ENCODE data around the gene ANO9. TPM values are rescaled to one million over a fixed set of nuclear protein-coding genes. Genes with fewer than 3 reads are reported as not detected.

The ANO9 gene
- polyA plus RNA-seq, 5 donors: 4.5 to 9.0 (median 6.8) TPM

DNA sequence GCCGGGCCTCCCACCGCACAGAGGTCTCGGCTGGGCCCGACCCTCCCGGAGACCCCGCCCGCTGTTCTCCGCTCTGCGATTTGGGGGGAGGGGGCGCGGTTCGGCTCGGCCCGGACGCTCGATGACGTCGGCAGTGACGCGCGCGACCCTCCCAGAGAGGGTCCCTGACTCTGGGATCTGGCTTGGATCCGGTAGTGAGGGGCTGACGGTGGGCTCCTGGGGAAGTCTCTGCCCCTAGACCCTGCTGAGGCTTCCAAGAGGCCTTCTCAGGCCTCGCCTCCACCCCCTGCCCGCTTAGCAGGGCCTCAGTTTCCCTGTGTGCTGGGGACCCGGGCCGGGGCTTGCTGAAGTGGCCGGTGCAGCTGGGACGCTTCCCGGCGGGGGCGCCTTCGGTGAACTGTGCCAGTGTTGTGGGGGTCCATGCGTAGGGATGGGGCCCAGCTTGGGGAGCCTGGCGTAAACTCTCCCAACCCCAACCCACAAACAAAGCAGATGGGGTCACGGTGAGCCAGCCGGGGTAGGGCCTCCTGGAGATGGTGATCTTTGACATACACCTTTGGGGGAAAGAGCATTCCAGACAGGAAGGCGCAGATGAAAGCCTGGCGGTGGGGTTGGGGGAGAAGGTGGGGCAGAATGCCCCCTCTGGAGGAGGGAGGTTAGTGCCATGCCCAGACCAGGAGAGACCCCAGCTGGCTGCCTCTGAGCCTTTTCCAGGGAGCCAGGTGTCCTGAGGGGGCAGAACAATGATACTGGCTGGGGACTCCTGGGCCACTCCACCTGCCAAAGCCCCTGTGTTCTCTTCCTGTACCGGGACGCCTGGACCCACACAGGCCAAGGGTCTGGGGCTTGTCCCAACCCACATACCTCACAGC is 71.5 kb downstream of the ANO9 start:
- DNase-seq: peak in 1 of 2 donors; percentile 25

DNA sequence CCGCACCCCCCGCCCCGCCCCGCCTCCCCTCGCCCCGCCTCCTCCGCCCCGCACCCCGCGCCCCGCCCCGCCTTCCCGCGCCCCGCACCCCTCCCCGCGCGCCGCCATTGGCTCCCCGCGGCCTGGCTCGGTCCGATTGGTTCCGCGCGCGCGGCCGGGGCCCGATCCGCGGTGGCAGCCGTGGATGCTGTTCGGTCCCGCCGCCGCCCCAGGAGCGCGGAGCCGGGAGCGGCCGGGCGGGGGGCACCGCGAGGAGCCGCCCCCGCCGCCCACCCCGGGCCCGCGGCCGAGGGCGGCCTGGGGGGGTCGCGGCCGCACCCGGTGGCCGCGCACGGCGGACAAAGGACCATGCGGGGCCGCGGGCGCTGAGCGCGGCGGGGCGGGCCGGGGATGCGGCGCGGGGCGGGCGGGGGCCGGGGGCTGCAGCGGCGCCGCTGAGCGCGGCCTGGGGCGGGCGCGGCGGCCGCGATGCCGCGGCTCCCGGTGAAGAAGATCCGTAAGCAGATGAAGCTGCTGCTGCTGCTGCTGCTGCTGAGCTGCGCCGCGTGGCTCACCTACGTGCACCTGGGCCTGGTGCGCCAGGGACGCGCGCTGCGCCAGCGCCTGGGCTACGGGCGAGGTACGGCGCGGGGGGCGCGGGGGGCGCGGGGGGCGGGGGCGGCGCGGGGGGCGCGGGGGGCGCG is 72.3 kb downstream of the ANO9 start, which contains the start of gene B4GALNT4:
Gene B4GALNT4, plus strand, starts transcription at position 164 of the 683 bp plus-strand sequence. Its CDS starts 305 bp downstream, at position 469.
- no peak for DNase-seq

DNA sequence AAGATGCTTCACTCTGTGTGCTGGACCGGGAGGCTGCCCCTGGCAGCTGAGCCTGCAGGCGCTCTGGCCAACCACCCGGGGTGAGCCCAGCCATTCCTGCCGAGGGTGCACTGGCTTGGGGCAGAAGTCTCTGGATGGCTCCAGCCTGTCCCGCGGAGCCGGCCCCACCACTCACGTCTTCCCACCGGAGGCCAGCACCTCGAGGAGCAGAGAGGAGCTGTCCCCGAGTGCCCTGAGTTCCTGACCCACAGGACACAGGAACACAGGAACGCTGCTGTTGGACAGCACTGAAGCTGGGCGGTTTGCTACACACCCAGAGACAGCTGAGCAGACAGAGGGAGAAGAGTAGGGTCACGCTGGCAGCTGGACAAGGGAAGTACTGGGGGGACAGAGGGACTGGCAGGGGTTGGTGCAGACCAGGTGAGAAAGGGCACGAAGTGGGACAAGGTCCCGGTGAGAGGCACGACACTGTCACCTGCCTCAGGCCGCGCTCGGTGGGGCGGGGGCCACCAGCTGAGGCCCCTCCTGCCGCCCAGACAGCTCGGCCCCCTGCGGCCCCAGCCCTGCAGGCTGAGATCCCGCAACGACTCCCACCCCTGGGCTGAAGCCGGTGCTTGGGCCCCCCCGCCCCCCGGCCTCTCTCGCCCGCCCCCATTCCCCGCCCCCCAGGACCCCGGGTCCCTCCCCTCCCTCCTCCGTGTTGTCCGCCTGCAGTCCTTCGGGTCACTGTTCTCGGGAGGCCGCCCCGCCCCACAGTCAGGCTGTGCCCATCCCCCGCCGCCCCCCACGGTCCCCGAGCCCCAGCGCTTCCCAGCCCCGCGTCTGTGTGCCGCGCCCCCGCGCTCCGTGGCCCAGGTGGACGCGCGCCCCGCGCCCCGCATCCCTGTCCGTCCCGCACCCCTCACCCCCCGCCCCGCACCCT is 73.1 kb downstream of the ANO9 start:
- peak in 1 of 2 donors; percentile 27 for DNase-seq

DNA sequence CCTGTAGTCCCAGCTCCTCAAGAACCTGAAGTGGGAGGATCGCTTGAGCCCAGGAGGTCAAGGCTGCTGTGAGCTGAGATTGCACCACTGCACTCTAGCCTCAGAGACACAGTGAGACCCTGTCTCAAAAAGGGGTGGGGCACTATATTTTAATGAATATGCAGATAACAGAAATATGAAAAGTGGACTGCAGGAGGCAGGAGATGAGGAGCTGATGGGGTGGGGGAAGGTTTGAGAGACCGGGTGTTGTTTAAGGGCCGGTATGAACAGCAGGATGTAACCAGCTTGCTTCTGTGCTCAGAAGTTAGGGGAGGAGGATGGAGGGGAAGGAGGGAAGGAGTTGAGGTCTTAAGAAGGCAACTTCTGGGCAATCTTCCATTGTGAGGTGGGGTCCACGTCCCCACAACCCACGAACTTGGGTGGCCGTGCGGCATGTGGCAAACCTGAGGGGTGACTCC is 73.8 kb downstream of the ANO9 start:
- no peak for DNase-seq

Other genes starting within 250 kb of the ANO9 start
- gene SCGB1C1, start 248.9 kb downstream of the ANO9 start, polyA plus RNA-seq (ENCODE audit: insufficient read depth in 1 of 5, insufficient read length in 5 of 5, low replicate concordance in 1 of 5): not detected
- 10 to 100 TPM; 32.2 to 54.4 (median 45.5) TPM for gene BET1L, start 234.6 kb downstream of the ANO9 start, polyA plus RNA-seq (ENCODE audit: insufficient read depth in 1 of 5, insufficient read length in 5 of 5, low replicate concordance in 1 of 5)
- gene RIC8A, start 234.3 kb downstream of the ANO9 start, polyA plus RNA-seq (ENCODE audit: insufficient read depth in 1 of 5, insufficient read length in 5 of 5, low replicate concordance in 1 of 5): 10 to 100 TPM; 60.3 to 94.1 (median 71.1) TPM
- 10 to 100 TPM; 24.6 to 35.2 (median 31.2) TPM for gene SIRT3, start 205.7 kb downstream of the ANO9 start, polyA plus RNA-seq (ENCODE audit: insufficient read depth in 1 of 5, insufficient read length in 5 of 5, low replicate concordance in 1 of 5)
- 100 to 1,000 TPM; 131 to 161 (median 153) TPM for gene PSMD13, start 205.0 kb downstream of the ANO9 start, polyA plus RNA-seq (ENCODE audit: insufficient read depth in 1 of 5, insufficient read length in 5 of 5, low replicate concordance in 1 of 5)
- gene NLRP6, start 163.6 kb downstream of the ANO9 start, polyA plus RNA-seq (ENCODE audit: insufficient read depth in 1 of 5, insufficient read length in 5 of 5, low replicate concordance in 1 of 5): under 1 TPM in 3 of 5 donors, not detected in 2; 0.04 to 0.07 (median 0.06) TPM
- 10 to 100 TPM; 12.3 to 27.9 (median 18.1) TPM for gene PGGHG, start 152.9 kb downstream of the ANO9 start, polyA plus RNA-seq (ENCODE audit: insufficient read depth in 1 of 5, insufficient read length in 5 of 5, low replicate concordance in 1 of 5)
- under 1 TPM; 0.14 to 0.43 (median 0.33) TPM for gene IFITM5, start 142.5 kb downstream of the ANO9 start, polyA plus RNA-seq (ENCODE audit: insufficient read depth in 1 of 5, insufficient read length in 5 of 5, low replicate concordance in 1 of 5)
- gene IFITM2, start 134.2 kb downstream of the ANO9 start, polyA plus RNA-seq (ENCODE audit: insufficient read depth in 1 of 5, insufficient read length in 5 of 5, low replicate concordance in 1 of 5): 100 to 1,000 TPM; 108 to 193 (median 143) TPM
- 10 to 100 TPM in 4 of 5 donors, 1 to 10 TPM in 1; 9.3 to 14.1 (median 13.2) TPM for gene IFITM1, start 128.0 kb downstream of the ANO9 start, polyA plus RNA-seq (ENCODE audit: insufficient read depth in 1 of 5, insufficient read length in 5 of 5, low replicate concordance in 1 of 5)
- gene IFITM3, start 121.2 kb downstream of the ANO9 start, polyA plus RNA-seq (ENCODE audit: insufficient read depth in 1 of 5, insufficient read length in 5 of 5, low replicate concordance in 1 of 5): 100 to 1,000 TPM; 255 to 655 (median 324) TPM
- gene B4GALNT4, start 72.5 kb downstream of the ANO9 start, polyA plus RNA-seq (ENCODE audit: insufficient read depth in 1 of 5, insufficient read length in 5 of 5, low replicate concordance in 1 of 5): 10 to 100 TPM; 40.1 to 62.6 (median 57.2) TPM
- 10 to 100 TPM in 4 of 5 donors, 1 to 10 TPM in 1; 9.5 to 17.4 (median 13.3) TPM for gene PKP3, start 47.8 kb downstream of the ANO9 start, polyA plus RNA-seq (ENCODE audit: insufficient read depth in 1 of 5, insufficient read length in 5 of 5, low replicate concordance in 1 of 5)
- gene SIGIRR, start 27.0 kb downstream of the ANO9 start, polyA plus RNA-seq (ENCODE audit: insufficient read depth in 1 of 5, insufficient read length in 5 of 5, low replicate concordance in 1 of 5): 10 to 100 TPM; 19.0 to 44.1 (median 33.8) TPM
- 10 to 100 TPM; 21.2 to 31.5 (median 25.8) TPM for gene PTDSS2, start 8.3 kb upstream of the ANO9 start, polyA plus RNA-seq (ENCODE audit: insufficient read depth in 1 of 5, insufficient read length in 5 of 5, low replicate concordance in 1 of 5)
- 100 to 1,000 TPM in 1 of 5 donors, 10 to 100 TPM in 4; 63.3 to 130 (median 87.3) TPM for gene RNH1, start 65.2 kb upstream of the ANO9 start, polyA plus RNA-seq (ENCODE audit: insufficient read depth in 1 of 5, insufficient read length in 5 of 5, low replicate concordance in 1 of 5)
- gene HRAS, start 93.6 kb upstream of the ANO9 start, polyA plus RNA-seq (ENCODE audit: insufficient read depth in 1 of 5, insufficient read length in 5 of 5, low replicate concordance in 1 of 5): 10 to 100 TPM; 27.3 to 63.3 (median 38.2) TPM
- 1 to 10 TPM; 2.3 to 5.0 (median 3.3) TPM for gene LRRC56, start 95.5 kb upstream of the ANO9 start, polyA plus RNA-seq (ENCODE audit: insufficient read depth in 1 of 5, insufficient read length in 5 of 5, low replicate concordance in 1 of 5)
- gene LMNTD2, start 118.7 kb upstream of the ANO9 start, polyA plus RNA-seq (ENCODE audit: insufficient read depth in 1 of 5, insufficient read length in 5 of 5, low replicate concordance in 1 of 5): 1 to 10 TPM; 1.6 to 4.9 (median 2.8) TPM
- 10 to 100 TPM; 16.5 to 41.2 (median 27.6) TPM for gene RASSF7, start 119.0 kb upstream of the ANO9 start, polyA plus RNA-seq (ENCODE audit: insufficient read depth in 1 of 5, insufficient read length in 5 of 5, low replicate concordance in 1 of 5)
- 10 to 100 TPM; 16.0 to 28.3 (median 20.4) TPM for gene PHRF1, start 134.5 kb upstream of the ANO9 start, polyA plus RNA-seq (ENCODE audit: insufficient read depth in 1 of 5, insufficient read length in 5 of 5, low replicate concordance in 1 of 5)
- 10 to 100 TPM in 3 of 5 donors, 1 to 10 TPM in 2; 6.9 to 19.1 (median 11.5) TPM for gene IRF7, start 173.9 kb upstream of the ANO9 start, polyA plus RNA-seq (ENCODE audit: insufficient read depth in 1 of 5, insufficient read length in 5 of 5, low replicate concordance in 1 of 5)
- gene CDHR5, start 182.9 kb upstream of the ANO9 start, polyA plus RNA-seq (ENCODE audit: insufficient read depth in 1 of 5, insufficient read length in 5 of 5, low replicate concordance in 1 of 5): under 1 TPM; 0.20 to 0.86 (median 0.58) TPM
- 10 to 100 TPM in 1 of 5 donors, 1 to 10 TPM in 4; 1.2 to 14.9 (median 1.7) TPM for gene SCT, start 185.2 kb upstream of the ANO9 start, polyA plus RNA-seq (ENCODE audit: insufficient read depth in 1 of 5, insufficient read length in 5 of 5, low replicate concordance in 1 of 5)
- gene DRD4, start 195.3 kb upstream of the ANO9 start, polyA plus RNA-seq (ENCODE audit: insufficient read depth in 1 of 5, insufficient read length in 5 of 5, low replicate concordance in 1 of 5): 1 to 10 TPM in 2 of 5 donors, under 1 TPM in 3; 0.21 to 1.5 (median 0.74) TPM

Data from right lung (tissue), 5 donors.